ENCODE results near the gene YBEY.

YBEY gene

GRCh38 chr21:46334351-46335140 lies 48.4 kb downstream of the YBEY start:
- DNase-seq: no peak

GRCh38 chr21:46336603-46337002 lies 50.5 kb downstream of the YBEY start:
- DNase-seq: no peak

GRCh38 chr21:46340998-46341397 lies 54.9 kb downstream of the YBEY start:
- no peak for DNase-seq

- no peak for DNase-seq
Measured at GRCh38 chr21:46344219-46344915, 58.2 kb downstream of the YBEY start.

- DNase-seq: no peak
Measured at GRCh38 chr21:46345861-46346260, 59.7 kb downstream of the YBEY start.

GRCh38 chr21:46346296-46347202 lies 60.4 kb downstream of the YBEY start:
- no peak for DNase-seq

GRCh38 chr21:46347203-46347550 lies 61.0 kb downstream of the YBEY start:
- no peak for DNase-seq
